Measurements from ENCODE around the gene RFC4. TPM values are rescaled to one million over a fixed set of nuclear protein-coding genes. Genes with fewer than 3 reads are reported as not detected.

Gene RFC4
- total and polyA plus RNA-seq, 2 experiments from 2014 or later = 14.9 to 28.6 TPM

DNA sequence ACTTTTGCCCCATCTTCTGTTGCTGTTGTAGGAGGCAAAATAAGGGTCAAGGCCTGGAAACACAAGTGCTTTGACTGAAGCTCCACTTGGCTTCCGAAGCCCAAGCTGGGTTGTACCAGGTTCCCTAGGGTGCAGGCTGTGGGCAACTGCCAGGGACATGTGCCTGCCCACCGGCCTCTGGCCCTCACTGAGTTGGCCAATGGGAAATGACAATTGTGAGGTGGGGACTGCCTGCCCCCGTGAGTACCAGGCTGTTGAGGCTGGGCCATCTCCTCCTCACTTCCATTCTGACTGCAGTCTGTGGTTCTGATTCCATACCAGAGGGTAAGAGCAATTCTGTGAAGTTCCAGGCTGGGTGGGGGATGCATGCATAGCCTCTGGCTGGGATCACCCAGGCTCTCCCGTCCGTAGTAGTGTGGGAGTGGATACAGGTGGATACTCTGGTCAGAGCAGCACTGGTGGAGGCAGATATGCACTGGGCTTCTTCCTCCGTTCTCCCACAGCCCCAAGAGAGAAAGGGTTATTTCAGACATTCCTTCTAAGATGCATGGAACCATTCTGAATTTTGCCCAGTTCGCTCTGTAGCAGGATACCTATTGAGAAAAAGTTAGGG lies 36.2 kb upstream of the RFC4 start, which contains the start of gene ADIPOQ:
Gene ADIPOQ, plus strand, starts transcription at position 285 of the 613 bp plus-strand sequence. CDS start 10,349 bp downstream, outside the sequence.
- Histone ChIP-seq H4K20me1 (ENCODE audit: insufficient read depth, poor library complexity, severe bottlenecking) (no peaks in the 10 kb centered on the region), H3K9me2 (replicated peaks; ENCODE audit: insufficient read depth) (no peaks in the 10 kb centered on the region)

DNA sequence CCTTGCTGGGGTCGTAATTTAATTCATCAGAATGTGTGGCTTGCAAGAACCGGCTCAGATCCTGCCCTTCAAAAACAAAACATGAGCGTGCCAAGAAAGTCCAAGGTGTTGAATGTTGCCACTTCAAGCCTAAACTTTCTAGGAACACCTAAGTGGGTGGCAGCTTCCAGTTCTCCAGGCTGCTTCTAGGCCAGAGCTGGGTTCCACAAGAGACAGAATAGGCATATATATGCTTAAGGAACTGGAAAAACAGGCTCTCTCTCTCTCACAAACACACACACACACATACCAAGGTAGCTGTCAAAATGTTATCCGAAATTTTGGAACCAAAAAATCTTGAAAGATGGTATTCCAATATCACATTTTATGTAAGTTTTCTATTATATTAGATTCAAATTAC lies 35.3 kb upstream of the RFC4 start:
- WGBS (ENCODE audit: low lambda C conversion rate, missing lambda C conversion rate) = 71% methylated on average over 4 of the region's 4 CpGs

More for the DNA sequence above, 36.2 kb upstream of the RFC4 start, which contains the start of gene ADIPOQ:
- Histone ChIP-seq H3K79me2 (no peaks in the 10 kb centered on the region), H2AFZ (no peak within 1 kb of the TSS), H3K27ac (no peak within 1 kb of the TSS), H3K27me3 (peaks cover 3% of the 10 kb centered on the region), H3K4me2 (no peak within 1 kb of the TSS), H3K4me1 (ENCODE audit: insufficient read depth) (peaks cover 6% of the 10 kb centered on the region), H3K9me3 (ENCODE audit: low read depth) (no peaks in the 10 kb centered on the region), H3K4me3 (no peak within 1 kb of the TSS), H3K36me3 (replicated peaks; ENCODE audit: insufficient read depth, low read depth) (no peaks in the 10 kb centered on the region)
- no peak for DNase-seq (ENCODE audit: low spot score)
- WGBS (ENCODE audit: low lambda C conversion rate, missing lambda C conversion rate) = 84% methylated on average over 7 of the region's 7 CpGs
- TF ChIP-seq EZH2 (IDR thresholded peaks at IDR 0.05; ENCODE audit: borderline replicate concordance) (no peak), EZH2phosphoT487 (IDR thresholded peaks at IDR 0.05; ENCODE audit: low read depth, severe bottlenecking, unreplicated experiment) (no peak)
- TF ChIP-seq, protein P1, sequence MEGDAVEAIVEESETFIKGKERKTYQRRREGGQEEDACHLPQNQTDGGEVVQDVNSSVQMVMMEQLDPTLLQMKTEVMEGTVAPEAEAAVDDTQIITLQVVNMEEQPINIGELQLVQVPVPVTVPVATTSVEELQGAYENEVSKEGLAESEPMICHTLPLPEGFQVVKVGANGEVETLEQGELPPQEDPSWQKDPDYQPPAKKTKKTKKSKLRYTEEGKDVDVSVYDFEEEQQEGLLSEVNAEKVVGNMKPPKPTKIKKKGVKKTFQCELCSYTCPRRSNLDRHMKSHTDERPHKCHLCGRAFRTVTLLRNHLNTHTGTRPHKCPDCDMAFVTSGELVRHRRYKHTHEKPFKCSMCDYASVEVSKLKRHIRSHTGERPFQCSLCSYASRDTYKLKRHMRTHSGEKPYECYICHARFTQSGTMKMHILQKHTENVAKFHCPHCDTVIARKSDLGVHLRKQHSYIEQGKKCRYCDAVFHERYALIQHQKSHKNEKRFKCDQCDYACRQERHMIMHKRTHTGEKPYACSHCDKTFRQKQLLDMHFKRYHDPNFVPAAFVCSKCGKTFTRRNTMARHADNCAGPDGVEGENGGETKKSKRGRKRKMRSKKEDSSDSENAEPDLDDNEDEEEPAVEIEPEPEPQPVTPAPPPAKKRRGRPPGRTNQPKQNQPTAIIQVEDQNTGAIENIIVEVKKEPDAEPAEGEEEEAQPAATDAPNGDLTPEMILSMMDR (IDR thresholded peaks at IDR 0.05; ENCODE audit: poor library complexity) = no peak

DNA sequence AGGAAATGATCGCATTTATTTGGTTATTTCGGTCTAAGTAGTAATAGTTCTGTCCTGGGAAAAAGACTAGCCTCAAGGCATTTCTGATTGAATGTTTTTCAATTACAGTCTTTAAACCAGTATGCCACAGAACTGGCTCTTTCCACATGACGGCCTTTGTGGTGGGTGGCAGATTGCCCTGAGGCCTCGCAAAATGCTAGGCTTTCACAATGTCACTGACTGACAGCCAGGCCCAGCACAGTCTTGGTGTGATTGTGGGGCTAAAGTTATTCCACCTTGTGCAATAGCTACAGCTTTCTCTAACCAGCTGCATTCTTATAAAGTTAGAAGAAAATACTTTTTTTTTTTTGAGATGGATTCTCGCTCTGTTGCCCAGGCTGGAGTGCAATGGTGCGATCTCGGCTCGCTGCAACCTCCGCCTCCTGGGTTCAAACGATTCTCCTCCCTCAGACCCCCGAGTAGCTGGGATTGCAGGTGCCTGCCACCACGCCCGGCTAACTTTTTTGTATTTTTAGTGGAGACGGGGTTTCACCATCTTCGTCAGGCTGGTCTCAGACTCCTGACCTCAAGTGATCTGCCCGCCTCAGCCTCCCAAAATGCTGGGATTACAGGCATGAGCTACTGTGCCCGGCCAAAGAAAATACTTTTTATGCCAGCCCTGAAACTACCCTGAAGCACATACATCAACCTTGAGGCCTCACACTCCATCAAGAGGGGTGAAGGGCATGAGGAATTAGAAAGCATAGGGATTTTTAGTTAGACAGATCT lies 33.8 kb upstream of the RFC4 start:
- Histone ChIP-seq H3K36me3 (replicated peaks; ENCODE audit: insufficient read depth, low read depth) (no peaks in the 10 kb centered on the region), H3K4me2 (no peak overlapping the region), H3K9me3 (ENCODE audit: low read depth) (no peaks in the 10 kb centered on the region), H3K79me2 (no peaks in the 10 kb centered on the region), H4K20me1 (ENCODE audit: insufficient read depth, poor library complexity, severe bottlenecking) (no peaks in the 10 kb centered on the region), H3K27ac (no peak overlapping the region), H3K4me3 (no peak overlapping the region), H3K4me1 (ENCODE audit: insufficient read depth) (peaks cover 6% of the 10 kb centered on the region), H3K9me2 (replicated peaks; ENCODE audit: insufficient read depth) (no peaks in the 10 kb centered on the region), H3K27me3 (no peaks in the 10 kb centered on the region), H2AFZ (no peak overlapping the region)
- no peak for DNase-seq (ENCODE audit: low spot score)
- 92% methylated on average over 17 of the region's 17 CpGs for WGBS (ENCODE audit: low lambda C conversion rate, missing lambda C conversion rate)
- TF ChIP-seq, protein P1 (IDR thresholded peaks at IDR 0.05; ENCODE audit: poor library complexity) = no peak
- no peak for TF ChIP-seq EZH2 (IDR thresholded peaks at IDR 0.05; ENCODE audit: borderline replicate concordance)

More for the DNA sequence above, 35.3 kb upstream of the RFC4 start:
- peaks cover 6% of the 10 kb centered on the region for H3K4me1 ChIP-seq (ENCODE audit: insufficient read depth)
- H3K9me2 ChIP-seq (replicated peaks; ENCODE audit: insufficient read depth) = no peaks in the 10 kb centered on the region
- no peaks in the 10 kb centered on the region for H3K36me3 ChIP-seq (replicated peaks; ENCODE audit: insufficient read depth, low read depth)
- H3K9me3 ChIP-seq (ENCODE audit: low read depth) = no peaks in the 10 kb centered on the region
- DNase-seq (ENCODE audit: low spot score) = no peak
- peaks cover 3% of the 10 kb centered on the region for H3K27me3 ChIP-seq
- no peak overlapping the region for H3K27ac ChIP-seq
- TF ChIP-seq, protein P1 (IDR thresholded peaks at IDR 0.05; ENCODE audit: poor library complexity) = no peak
- TF ChIP-seq EZH2phosphoT487 (IDR thresholded peaks at IDR 0.05; ENCODE audit: low read depth, severe bottlenecking, unreplicated experiment) = no peak
- TF ChIP-seq EZH2 (IDR thresholded peaks at IDR 0.05; ENCODE audit: borderline replicate concordance) = no peak
- no peak overlapping the region for H3K4me3 ChIP-seq
- H4K20me1 ChIP-seq (ENCODE audit: insufficient read depth, poor library complexity, severe bottlenecking) = no peaks in the 10 kb centered on the region
- H2AFZ ChIP-seq = no peak overlapping the region
- no peaks in the 10 kb centered on the region for H3K79me2 ChIP-seq
- no peak overlapping the region for H3K4me2 ChIP-seq
